HG03354 (cell line): Measurements from ENCODE around the gene DDIT3.
A peak's percentile ranks its signal among the peaks of the same experiment; 100 is the strongest.
"Not testable (repeated sequence)": the region's sequence is repeated elsewhere in the genome, so short reads cannot be mapped to it uniquely, and the experiment has no call there.

ENCODE experiments used
- ATAC-seq: cut with Tn5 transposase; IDR thresholded peaks from one replicate; pipeline ENCODE4 v1.9.1; 2021; ENCODE audit warnings: mild to moderate bottlenecking; ENCODE audit not compliant: unreplicated experiment, poor library complexity, severe bottlenecking

DDIT3 gene

DNA sequence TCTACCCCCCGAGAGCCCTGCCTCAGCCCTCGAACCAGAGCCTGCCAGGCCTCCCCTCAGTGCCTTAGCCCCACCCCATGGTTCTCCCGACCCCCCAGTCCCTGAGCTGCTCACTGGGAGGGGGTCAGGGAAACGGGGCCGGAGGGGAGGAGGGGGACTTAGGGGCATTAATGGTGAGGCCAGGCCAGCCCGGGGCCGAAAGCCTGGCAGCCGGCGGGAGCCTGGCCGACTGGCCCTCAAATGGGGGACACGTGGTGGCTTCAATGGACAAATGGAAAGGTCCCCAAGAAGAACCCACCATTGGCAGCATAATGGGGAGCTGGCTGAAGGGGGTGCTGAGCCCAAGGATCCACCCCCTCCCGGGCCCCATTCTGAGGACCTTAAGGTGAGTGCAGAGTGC lies 7.9 kb upstream of the DDIT3 start:
- no peak for ATAC-seq

GRCh38 chr12:57527184-57527583 lies 6.9 kb upstream of the DDIT3 start:
- no peak for ATAC-seq

DNA sequence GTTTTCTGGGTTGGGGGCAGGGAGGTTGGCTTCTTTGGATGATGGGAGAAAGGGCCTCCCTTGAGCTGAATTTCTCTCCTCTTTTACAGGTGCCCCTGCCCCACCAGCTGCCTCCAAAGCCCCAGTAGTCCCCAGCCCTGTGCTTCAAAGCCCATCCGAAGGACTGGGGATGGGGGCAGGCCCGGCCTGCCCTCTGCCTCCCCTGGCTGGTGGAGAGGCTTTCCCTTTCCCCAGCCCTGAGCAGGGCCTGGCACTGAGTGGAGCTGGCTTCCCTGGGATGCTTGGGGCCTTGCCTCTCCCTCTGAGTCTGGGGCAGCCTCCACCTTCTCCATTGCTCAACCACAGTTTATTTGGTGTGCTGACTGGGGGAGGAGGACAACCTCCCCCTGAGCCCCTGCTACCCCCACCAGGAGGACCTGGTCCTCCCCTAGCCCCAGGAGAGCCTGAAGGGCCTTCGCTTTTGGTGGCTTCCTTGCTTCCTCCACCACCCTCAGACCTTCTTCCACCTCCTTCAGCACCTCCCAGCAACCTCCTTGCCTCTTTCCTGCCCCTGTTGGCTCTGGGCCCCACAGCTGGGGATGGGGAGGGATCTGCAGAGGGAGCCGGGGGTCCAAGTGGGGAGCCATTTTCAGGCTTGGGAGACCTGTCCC lies 6.3 kb upstream of the DDIT3 start:
- ATAC-seq, result no peak

DNA sequence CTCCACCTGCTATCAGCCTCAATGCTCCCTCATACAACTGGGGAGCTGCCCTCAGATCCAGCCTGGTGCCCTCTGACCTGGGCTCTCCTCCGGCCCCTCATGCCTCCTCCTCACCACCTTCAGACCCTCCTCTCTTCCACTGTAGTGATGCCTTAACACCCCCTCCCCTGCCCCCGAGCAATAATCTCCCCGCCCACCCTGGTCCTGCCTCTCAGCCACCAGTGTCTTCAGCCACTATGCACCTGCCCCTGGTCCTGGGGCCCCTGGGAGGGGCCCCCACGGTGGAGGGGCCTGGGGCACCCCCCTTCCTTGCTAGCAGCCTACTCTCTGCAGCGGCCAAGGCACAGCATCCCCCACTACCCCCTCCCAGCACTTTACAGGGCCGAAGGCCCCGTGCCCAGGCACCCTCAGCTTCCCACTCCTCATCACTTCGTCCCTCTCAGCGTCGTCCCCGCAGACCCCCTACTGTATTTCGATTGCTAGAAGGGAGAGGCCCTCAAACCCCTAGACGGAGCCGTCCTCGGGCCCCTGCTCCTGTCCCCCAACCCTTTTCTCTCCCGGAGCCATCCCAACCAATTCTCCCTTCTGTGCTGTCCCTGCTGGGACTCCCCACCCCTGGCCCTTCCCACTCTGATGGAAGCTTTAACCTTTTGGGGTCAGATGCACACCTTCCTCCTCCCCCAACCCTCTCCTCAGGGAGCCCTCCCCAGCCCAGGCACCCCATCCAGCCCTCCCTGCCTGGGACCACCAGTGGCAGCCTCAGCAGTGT lies 5.5 kb upstream of the DDIT3 start:
- ATAC-seq, result no peak

DNA sequence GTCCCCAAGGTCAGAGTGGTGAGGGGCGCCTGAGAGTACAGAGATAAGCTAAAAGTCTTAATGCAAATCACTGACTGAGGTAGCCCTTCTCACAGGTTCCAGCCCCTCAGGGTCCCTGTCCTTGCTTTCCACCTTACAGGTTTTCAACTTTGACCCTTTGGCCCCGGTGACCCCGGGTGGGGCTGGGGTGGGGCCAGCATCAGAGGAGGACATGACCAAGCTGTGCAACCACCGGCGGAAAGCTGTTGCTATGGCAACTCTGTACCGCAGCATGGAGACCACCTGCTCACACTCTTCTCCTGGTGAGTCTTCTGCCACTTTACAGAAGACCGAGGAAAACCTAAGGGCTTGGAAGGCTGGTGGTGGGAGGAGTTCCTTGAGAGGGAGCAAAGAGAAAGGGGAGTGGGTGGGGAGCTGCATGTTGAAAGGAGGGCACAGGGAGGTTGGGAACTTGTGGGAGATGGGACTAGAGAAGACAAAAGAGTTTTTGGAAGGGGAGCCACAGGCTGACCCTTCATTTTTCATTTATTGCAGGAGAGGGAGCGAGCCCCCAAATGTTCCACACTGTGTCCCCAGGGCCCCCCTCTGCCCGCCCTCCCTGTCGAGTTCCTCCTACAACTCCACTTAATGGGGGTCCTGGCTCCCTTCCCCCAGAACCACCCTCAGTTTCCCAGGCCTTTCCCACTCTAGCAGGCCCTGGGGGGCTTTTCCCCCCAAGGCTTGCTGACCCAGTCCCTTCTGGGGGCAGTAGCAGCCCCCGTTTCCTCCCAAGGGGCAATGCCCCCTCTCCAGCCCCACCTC lies 4.7 kb upstream of the DDIT3 start:
- no peak for ATAC-seq

DNA sequence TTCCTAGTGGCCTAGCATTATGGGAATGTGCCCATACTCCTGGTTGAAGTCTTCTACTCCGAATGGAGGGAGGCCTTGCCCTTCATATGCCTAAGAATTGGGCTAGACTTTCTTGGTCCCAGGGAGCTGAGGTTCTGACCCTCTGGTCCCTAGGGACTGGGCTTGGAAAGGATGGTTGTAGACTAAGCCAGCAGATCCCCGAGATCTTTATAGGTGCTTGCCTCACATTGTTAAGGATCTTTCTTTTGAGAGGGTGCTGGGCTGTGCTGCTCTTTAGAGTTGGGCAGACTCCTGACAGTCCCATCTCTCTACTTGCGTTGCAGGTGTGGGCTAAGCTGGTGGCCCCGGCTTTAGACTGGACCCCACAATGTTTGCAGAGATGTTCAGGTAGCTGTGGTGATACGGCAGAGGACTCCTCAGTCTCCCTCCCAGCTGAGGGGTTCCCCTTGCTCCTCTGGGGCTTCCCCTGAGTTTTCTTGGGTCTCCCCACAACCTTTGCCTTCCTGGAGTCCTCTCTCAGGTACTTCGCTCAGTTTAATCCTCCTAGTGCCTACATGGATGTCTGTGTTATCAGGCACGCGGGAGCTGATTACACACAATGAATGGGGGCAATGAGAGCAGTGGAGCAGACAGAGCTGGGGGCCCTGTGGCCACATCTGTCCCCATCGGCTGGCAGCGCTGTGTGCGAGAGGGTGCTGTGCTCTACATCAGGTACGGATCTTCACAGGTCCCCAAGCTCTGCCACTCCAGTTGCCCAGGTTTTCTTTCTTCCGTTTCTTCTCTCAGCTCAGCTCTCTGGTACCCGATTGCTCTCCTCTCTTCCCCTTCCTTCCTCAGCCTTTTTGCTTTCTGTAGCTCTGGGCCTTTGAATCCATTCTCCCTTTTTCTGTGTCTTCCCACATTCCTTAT lies 3.6 kb upstream of the DDIT3 start:
- ATAC-seq, result no peak

GRCh38 chr12:57522887-57523705 lies 2.8 kb upstream of the DDIT3 start:
- ATAC-seq, result no peak

GRCh38 chr12:57522011-57522886 lies 1.9 kb upstream of the DDIT3 start, which contains the start of gene MBD6:
TSS of gene MBD6 (plus strand) at chr12:57522824. CDS start at chr12:57524304, 1,480 bp downstream.
- peak; percentile 45 for ATAC-seq

DNA sequence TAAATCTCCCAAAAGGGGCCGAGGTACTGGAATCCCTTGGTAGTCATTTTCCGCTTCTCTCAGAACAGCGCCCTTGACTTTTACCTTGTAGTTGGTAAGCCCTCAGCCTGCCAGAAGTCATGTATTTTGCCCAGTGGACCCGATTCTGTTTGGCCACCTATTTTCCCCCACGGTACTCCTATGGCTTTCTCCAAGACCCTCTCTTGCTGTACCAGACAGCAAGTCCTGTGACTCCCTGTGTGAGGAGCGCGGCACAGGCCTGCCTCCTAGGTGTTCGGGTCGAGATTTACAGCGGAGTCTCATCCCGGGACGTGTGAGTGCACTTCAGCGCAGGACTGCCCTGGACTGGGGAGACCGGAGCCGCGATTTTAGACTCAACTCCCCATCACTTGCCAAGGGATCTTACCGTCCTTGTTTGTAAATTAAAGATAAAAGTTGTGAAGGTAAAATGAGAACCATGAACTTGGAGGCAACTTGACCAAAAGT lies 1.3 kb upstream of the DDIT3 start:
- no peak for ATAC-seq

GRCh38 chr12:57519796-57520052 lies 590 bp downstream of the DDIT3 start:
- peak; percentile 3 for ATAC-seq

- no peak for ATAC-seq
Observed at GRCh38 chr12:57518920-57519795, 1.2 kb downstream of the DDIT3 start.

DNA sequence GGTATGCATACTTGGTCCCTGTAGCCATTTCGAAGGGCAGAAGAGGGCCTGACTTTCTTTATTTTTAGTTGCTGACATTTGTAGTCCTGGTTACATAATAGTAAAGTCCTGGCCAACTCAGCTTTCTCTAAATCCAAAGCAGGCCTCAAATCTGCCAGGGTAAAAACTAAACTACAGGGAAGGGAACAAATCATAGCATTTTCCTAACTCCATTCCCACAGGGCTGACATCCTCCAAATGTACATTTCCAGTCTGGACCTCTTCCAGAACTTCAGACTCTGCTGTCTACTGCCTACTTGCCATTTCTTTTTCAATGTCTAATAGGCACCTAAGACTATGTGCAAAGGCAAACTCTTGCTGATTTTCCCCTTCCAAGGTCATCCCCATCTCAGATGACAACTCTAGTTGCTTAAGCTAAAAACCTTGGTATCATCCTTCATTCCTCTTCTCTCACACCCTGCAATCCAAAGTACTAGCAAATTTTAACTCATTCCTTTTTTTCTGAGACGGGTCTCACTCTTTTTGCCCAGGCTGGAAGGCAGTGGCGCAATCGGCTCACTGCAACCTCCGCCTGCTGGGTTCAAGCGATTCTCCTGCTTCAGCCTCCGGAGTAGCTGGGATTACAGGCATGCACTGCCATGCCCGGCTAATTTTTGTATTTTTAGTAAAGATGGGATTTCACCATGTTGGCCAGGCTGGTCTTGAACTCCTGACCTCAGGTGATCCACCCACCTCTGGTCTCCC lies 2.0 kb downstream of the DDIT3 start:
- ATAC-seq, result no peak

DNA sequence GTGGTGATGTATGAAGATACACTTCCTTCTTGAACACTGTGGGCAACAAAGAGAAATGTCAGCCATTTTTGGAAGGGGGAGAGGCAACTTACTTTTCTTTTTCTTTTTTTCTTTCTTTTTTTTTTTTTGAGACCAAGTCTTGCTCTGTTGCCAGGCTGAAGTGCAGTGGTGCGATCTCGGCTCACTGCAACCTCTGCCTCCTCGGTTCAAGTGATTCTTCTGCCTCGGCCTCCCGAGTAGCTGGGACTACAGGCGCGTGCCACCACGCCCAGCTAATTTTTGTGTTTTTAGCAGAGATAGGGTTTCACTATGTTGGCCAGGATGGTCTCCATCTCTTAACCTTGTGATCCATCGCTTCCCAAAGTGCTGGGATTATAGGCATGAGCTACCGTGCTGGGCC lies 2.6 kb downstream of the DDIT3 start:
- ATAC-seq, result not testable (repeated sequence)

- no peak for ATAC-seq
Observed at GRCh38 chr12:57517187-57517586, 3.1 kb downstream of the DDIT3 start.

GRCh38 chr12:57516617-57517153 lies 3.6 kb downstream of the DDIT3 start:
- ATAC-seq, result no peak

GRCh38 chr12:57515934-57516541 lies 4.3 kb downstream of the DDIT3 start:
- ATAC-seq, result no peak
